ENCODE data around the gene TNFAIP6. TPM values are rescaled to one million over a fixed set of nuclear protein-coding genes. Genes with fewer than 3 reads are reported as not detected.
A peak's percentile ranks its signal among the peaks of the same experiment; 100 is the strongest.
"Not testable (repeated sequence)": the region's sequence is repeated elsewhere in the genome, so short reads cannot be mapped to it uniquely, and the experiment has no call there.

TNFAIP6 gene, protein sequence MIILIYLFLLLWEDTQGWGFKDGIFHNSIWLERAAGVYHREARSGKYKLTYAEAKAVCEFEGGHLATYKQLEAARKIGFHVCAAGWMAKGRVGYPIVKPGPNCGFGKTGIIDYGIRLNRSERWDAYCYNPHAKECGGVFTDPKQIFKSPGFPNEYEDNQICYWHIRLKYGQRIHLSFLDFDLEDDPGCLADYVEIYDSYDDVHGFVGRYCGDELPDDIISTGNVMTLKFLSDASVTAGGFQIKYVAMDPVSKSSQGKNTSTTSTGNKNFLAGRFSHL
- total RNA-seq, result 0.41 TPM

DNA sequence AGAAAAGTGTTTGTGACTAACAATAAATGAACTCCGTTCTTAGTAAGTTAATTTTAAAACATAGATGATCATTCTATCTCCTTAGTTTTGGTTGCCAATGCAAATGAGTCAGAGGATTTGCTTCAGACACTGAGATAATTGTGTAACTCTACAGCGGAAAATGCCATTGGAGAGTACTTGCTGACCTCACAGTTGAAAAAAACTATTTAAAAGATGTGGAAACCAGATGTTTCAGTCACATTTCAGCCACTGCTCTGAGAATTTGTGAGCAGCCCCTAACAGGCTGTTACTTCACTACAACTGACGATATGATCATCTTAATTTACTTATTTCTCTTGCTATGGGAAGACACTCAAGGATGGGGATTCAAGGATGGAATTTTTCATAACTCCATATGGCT lies at the start of gene TNFAIP6:
TNFAIP6 (plus strand) TSS at position 234 of the 400 bp plus-strand sequence; CDS start at position 309, 75 bp downstream.
- FAIRE-seq (peak; percentile 72), DNase-seq (ENCODE audit: low spot score in 2 of 2) (peak in 1 of 2 donors; percentile 25)

DNA sequence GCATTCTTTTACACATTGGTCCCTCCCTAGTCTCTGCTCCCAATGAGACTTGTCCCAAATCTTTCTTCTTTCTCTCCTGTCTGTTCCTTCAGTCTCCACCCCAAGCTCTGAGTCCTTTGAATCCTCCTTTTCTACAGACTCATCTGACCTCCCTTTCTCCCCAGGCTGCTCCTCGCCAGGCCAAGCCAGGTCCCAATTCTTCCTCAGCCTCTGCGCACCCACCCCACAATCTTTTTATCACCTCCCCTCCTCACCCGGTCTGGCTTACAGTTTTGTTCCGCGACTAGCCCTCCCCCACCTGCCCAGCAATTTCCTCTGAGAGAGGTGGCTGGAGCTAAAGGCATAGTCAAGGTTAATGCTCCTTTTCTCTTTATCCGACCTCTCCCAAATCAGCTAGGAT lies 47.1 kb upstream of the TNFAIP6 start:
- not testable (repeated sequence) for DNase-seq (ENCODE audit: low spot score in 2 of 2); FAIRE-seq

DNA sequence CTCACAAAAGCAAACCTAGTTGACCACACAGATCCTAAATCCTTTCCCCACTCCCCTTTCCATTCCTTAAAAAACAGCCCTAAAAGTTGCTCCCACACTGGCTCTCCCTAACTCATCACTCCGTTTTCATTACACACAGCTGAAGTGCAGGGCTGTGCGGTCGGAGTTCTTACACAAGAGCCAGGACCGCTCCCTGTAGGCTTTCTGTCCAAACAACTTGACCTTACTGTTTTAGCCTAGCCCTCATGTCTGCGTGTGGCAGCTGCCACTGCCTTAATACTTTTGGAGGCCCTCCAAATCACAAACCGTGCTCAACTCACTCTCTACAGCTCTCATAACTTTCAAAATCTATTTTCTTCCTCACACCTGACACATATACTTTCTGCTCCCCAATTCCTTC lies 45.0 kb upstream of the TNFAIP6 start:
- not testable (repeated sequence) for DNase-seq (ENCODE audit: low spot score in 2 of 2); FAIRE-seq

DNA sequence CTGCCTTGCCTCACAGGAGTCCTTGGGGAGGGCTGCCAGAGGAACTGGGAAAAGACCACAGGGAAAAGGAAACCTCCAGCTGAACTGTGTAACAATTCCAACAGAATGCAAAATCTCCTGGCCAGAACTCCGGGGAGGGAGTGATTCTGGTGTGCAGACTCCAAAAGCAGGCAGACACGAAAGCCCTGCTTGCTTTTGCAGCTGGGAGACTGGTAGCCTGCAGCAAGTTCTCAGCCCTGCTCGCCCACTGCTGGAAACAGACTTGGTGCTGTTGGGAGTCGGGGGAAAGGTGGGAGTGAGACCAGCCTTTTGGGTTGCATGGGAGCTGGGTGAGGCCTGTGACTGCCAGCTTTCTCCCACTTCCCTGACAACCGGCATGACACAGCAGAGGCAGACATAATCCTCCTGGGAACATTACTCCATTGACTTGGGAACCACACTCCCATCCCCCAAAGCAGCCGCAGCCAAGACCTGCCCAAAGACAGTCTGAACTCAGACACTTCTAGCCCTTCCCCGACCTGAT lies 42.0 kb upstream of the TNFAIP6 start:
- no peak for DNase-seq (ENCODE audit: low spot score in 2 of 2)
- no peak for FAIRE-seq

DNA sequence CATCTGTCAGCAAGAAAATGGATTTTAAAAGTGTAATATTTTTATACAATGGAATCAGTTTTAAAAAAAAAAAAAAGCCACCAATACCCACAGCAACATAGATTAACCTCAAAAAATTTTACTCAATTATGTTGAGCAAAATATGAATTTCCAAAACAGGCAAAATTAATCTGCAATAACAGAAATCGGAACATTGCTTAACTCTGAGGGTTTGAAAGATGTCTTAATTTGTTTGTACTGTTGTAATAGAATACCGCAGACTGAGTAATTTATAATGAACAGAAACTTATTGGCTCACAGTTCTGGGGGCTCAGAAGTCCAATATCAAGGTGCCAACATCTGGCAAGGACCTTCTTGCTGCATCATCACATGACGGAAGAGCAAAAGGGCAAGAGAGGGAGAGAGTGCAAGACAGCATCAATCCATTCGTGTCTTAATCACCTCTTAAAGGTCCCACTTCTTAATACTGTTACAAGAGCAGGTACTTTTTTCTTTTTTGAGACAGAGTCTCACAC lies 31.8 kb upstream of the TNFAIP6 start:
- DNase-seq (ENCODE audit: low spot score in 2 of 2), result no peak
- no peak for FAIRE-seq

DNA sequence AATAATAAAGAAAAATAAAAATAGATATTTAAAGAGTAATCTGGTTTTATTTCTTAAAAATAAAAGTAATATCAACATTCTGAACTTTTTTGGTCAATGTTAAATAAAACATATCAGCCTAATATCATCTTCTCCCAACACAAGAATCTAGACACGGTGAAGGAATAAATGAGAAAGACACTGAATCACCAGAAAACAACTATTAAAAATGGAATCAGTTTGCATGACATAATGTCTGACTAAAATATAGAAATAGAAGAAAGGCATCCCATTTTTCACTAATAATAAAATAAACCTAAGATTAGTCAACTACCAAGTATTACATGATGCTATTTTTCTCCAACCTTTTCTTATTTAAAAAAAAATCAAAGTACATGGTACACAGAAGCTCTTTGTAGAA lies 30.8 kb upstream of the TNFAIP6 start:
- no peak for DNase-seq (ENCODE audit: low spot score in 2 of 2)
- peak; percentile 56 for FAIRE-seq

DNA sequence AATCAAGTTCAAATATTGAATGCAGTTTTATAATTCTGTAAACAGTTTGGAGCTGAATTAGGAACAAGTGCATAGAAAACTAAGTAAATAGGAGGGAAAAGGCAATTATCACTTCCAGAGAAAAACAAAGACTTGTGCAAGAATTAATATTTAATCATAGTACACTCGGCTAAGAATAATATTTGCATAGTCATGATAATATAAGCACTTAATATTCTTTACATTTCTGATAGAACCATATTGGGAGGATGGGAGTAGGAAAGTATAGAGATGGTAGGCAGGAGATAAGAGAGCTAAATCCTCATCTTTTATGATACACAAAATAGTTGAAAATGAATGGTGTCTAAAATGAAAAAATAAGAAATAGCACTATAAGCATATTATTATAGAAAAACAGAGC lies 27.4 kb upstream of the TNFAIP6 start:
- DNase-seq (ENCODE audit: low spot score in 2 of 2), result no peak
- FAIRE-seq, result no peak

DNA sequence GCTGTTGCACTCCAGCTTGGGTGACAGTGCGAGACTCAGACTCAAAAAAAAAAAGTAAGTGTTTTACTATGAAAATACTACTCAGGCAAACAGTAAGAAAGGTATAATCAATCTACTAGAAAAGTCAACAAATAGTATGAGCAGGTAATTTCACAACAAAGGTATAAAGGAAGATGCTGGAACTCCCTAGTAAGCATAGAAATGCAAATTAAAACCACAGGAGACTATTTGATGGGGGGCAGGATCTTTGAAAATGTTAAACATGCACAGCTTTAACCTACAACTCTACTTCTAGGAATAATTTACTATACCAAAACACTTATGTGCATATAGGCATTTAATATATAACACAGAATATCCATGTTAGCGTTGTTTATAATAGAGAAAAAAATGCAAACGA lies 24.3 kb upstream of the TNFAIP6 start:
- FAIRE-seq (no peak), DNase-seq (ENCODE audit: low spot score in 2 of 2) (no peak)

DNA sequence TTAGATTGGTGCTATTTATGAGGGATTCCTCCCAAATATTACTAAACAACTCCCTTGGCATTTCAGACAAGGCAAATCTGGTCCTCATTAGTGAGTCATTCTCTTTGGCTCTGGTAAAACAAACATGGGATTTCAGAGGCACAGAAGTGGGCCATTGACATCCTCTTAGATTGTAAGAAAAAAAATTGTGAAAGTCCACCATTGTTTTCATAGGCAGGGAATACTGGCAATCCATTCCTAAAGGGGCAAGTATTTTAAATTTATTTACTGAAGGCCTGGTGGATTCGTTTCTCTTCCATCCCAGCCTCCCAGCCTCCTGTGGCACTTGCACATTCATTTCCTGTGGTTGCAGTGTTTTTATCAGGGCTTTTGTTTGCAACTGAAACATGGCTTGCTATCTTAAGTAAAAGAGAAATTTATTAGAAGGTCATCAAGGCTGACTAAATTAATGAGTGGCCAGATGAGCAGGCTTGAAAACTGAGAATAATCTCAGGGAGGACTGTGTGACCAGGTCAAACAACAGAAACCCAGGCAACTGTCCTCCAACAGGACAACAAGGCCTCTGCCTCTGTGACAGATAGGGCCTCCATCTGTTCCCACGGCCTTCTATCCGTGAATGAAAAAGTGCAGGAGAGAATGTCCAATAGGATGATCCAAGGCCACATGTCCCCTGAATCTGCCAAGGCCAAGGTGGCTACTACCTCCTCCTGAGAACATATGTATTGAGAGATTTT lies 23.1 kb upstream of the TNFAIP6 start:
- DNase-seq (ENCODE audit: low spot score in 2 of 2) (no peak), FAIRE-seq (no peak)

DNA sequence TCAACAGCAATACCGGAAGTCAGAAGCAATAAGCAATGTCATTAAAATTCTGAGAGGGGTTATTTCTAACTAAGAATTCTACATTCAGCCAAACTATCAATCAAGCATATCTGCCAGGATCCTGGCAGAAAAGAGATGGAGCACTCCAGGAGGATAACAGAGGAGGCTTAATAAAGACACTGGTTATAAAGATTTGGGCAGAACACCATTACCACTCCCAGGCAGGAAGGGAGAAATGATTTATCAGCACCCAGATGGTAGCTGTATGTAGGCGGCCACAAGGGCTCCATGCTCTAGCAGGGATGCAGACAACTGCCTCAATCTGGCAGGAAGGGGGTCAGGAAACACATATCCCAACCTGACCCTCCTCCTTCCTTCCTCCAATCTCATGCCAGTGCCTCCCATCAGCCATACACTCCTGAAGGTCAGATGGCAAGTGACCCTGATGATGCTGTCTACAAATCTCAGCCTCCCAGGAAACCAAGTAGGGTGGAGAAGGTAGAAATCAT lies 20.5 kb upstream of the TNFAIP6 start:
- FAIRE-seq (no peak), DNase-seq (ENCODE audit: low spot score in 2 of 2) (no peak)

DNA sequence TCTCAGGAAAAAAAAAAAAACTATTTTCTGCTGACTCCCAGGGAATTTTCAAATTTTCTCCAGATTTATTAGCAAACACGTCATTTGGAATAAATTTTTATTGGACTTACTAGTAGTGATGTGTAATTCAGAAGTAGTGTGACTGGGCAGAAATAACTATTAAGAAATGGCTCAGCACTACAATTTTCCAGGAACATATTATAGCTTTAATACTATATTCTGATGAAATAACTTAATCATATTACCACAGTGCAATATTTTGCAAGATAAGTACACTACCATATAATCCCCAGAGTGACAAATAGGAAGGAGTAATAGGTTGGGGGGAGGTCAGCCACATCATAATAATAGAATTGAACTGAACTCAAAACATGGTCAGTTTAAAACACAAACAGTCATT lies 19.7 kb upstream of the TNFAIP6 start:
- DNase-seq (ENCODE audit: low spot score in 2 of 2) (no peak), FAIRE-seq (no peak)

DNA sequence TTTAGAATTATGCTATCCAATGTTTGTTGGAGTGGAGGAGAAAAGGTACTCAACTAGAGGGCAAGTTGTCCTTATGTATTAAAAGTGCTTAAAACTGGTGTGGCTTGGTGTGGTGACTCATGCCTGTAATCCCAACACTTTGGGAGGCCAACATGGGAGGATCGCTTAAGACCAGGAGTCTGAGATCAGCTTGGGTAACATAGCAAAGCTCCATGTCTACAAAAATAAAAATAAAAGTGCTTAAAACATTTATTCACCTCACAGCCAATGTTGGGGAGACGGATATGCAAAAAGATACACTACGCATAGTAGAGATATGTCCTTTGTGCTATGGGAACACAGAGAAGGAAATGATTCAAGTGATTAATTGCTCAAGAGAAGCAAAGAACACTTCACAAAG lies 19.3 kb upstream of the TNFAIP6 start:
- FAIRE-seq, result no peak

DNA sequence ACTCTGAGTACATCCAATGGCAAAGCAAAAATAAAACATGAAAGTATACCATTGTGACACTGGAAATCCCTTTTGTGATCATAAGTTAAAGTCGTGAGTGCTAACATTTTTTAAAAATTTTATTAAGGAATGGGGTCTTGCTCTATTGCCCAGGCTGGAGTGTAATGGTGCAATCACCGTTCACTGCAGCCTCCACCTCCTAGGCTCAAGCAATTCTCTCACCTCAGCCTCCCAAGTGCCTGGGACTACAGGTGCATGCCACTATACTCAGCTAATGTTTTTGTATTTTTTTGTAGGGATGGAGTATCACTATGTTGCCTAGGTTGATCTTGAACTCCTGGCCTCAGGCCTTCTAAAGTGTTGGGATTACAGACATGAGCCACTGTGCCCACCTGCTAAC lies 14.3 kb upstream of the TNFAIP6 start:
- no peak for DNase-seq (ENCODE audit: low spot score in 2 of 2)
- no peak for FAIRE-seq

More for the DNA sequence above, 19.3 kb upstream of the TNFAIP6 start:
- no peak for DNase-seq (ENCODE audit: low spot score in 2 of 2)

DNA sequence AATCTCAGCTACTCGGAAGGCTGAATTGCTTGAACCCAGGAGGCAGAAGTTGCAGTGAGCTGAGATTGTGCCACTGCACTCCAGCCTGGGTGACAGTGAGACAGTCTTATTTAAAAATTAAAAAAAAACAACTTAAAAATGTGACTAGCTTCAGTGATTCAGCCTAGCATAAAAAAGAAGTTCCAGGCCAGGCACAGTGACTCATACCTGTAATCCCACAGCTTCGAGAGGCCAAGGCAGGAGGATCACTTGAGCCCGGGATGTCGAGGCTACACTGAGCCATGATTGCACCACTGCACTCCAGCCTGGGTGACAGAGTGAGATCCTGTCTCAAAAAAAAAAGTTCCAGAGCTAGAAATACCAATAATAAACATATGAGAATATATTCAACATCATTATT lies 13.2 kb upstream of the TNFAIP6 start:
- not testable (repeated sequence) for FAIRE-seq; DNase-seq (ENCODE audit: low spot score in 2 of 2)

DNA sequence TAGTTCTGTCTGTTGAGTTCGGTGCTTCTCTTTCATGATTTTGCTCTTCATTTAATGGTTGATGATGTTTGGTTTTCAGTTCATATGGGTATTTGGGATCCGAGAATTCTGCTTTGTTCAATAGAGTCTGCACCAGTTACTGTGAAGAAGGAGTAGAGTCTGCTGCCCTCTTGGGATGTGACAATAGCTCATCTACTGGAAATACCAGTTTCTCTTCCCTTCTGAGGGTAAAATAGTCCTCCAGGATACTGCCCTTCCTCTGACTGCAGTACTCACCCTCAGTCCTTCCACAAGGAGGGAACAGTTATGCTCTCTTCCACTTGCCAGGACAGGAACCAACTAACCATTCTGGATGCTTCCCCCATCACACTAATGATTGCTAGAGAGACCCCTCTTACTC lies 12.5 kb upstream of the TNFAIP6 start:
- no peak for DNase-seq (ENCODE audit: low spot score in 2 of 2)
- no peak for FAIRE-seq

DNA sequence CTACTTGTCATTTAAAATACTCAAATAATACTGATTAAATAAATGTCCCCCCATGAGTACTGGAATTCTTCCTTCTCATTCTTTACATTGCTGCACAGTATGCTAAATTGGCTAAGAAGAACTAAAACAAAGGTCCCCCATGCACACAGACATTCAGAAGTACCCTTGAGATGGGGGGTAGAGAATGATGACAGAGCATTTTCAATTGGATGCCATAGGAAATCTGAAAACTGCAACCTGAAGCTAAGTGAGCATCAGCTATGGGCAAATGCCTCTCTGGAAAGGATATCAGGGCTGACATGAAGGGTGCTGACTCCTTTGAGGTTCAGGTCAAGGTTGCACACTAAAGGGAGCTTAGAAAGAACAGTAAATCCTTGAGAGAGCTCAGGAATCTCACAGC lies 10.1 kb upstream of the TNFAIP6 start:
- FAIRE-seq, result no peak
- no peak for DNase-seq (ENCODE audit: low spot score in 2 of 2)

DNA sequence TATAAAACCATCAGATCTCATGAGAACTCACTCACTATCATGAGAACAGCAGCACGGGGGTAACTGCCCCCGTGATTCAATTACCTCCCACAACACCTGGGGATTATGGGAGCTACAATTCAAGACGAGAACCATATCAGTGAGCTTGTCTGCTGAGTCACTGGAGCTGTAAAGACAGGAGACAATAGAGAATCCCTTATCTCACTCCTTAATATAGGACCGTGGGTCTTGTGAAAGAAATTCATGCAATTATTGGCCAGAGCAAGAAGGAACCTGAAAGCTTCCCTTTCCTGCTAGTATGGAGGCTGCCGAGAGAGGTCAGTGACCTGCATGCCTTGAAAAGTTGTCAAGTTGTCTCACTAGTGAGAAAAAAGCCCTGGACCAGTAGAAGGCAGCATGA lies 9.5 kb upstream of the TNFAIP6 start:
- no peak for DNase-seq (ENCODE audit: low spot score in 2 of 2)
- FAIRE-seq, result no peak

DNA sequence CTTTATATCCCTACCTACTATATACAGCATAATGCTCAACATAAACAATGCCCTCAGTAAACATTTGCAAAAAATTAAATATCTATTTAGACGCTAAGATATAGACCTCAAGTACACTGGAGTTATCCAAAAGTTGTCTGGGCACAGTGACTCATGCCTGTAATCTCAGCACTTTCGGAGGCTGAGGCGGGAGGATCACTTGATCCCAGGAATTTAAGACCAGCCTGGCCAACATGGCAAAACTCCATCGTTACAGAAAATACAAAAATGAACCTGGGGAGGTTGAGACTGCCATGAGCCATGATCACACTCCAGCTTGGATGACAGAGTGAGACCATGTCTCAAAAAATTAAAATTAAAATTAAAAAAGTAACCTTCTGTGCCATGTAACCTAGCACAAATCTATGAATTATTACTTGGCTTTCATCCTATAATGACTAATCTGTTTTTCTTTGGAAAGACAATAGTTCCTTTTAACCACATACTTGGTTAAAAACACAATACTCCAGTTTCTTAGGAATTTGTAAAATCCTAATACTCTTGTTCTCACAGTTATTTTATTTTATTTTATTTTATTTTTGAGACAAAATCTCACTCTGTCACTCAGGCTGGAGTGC lies 6.7 kb upstream of the TNFAIP6 start:
- DNase-seq (ENCODE audit: low spot score in 2 of 2), result no peak
- no peak for FAIRE-seq

DNA sequence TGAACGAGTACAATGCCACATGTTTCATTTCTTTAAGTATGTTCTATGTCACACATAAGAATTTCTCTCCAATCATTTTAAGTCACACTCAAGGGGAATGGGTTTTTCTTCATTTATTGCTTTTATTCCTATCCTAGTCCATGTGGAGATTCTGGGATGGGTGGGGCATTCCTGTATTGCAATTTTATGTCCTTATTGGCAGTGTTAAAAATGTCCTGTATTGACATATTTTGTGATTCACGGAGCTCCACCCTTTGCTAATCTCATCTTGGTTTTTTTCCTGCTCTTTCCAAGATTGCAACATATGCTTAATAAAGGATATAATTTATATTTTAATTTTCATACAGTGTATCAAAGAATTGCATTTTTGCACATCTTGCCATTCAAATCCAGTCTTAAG lies 3.4 kb upstream of the TNFAIP6 start:
- DNase-seq (ENCODE audit: low spot score in 2 of 2) (no peak), FAIRE-seq (no peak)

DNA sequence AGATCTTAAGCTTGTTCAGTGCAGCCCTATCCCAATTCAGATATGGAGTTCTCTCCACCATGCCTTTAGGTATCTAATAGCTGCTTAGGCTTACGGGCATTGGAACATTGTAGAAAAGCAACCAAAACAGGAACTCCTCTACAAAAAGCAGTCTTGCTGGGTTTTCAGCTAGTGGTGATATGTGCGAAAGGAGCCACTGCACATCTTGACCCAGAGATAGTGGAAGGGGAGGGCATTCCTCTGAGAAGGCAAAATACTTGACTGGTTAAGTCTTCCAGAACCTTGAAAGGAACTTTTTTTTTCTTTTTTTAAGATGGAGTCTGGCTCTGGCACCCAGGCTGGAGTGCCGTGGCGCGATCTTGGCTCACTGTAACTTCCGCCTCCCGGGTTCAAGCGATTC lies 2.6 kb upstream of the TNFAIP6 start:
- FAIRE-seq (no peak), DNase-seq (ENCODE audit: low spot score in 2 of 2) (no peak)

Measured in frontal cortex (tissue), 4 donors.